Liver (tissue), 3 donors: ENCODE measurements around the gene ZMYND8.

Experiments
- EGR1 ChIP-seq, 2 donors: IDR thresholded peaks; 2 replicates each; pipeline ENCODE4 v1.6.1; 2016 to 2018; ENCODE audit warnings: antibody characterized with exemption in 2 of 2, low read depth in 2 of 2
- FOXA2 ChIP-seq: IDR thresholded peaks from 2 replicates; pipeline ENCODE4 v1.6.1; 2016; ENCODE audit warnings: antibody characterized with exemption
- GABPA ChIP-seq, 2 donors: IDR thresholded peaks in 1 of 2; conservative IDR thresholded peaks in 1 of 2; 2 replicates each; pipeline ENCODE4 v1.6.1; 2016; ENCODE audit warnings: antibody characterized with exemption in 2 of 2, mild to moderate bottlenecking in 1 of 2, moderate library complexity in 1 of 2
- HNF4A ChIP-seq, 2 donors: conservative IDR thresholded peaks; 2 replicates each; pipeline ENCODE4 v1.6.1; 2016; ENCODE audit warnings: antibody characterized with exemption in 2 of 2, mild to moderate bottlenecking in 2 of 2
- JUND ChIP-seq, 2 donors: IDR thresholded peaks; 2 replicates each; pipeline ENCODE4 v1.6.1; 2016; ENCODE audit warnings: antibody characterized with exemption in 2 of 2
- RAD21 ChIP-seq, 2 donors: IDR thresholded peaks; 2 replicates each; pipeline ENCODE4 v1.6.1; 2016; ENCODE audit warnings: antibody characterized with exemption in 2 of 2, mild to moderate bottlenecking in 2 of 2
- REST ChIP-seq: IDR thresholded peaks from 2 replicates; pipeline ENCODE4 v1.6.1; 2016; ENCODE audit warnings: antibody characterized with exemption, mild to moderate bottlenecking
- SP1 ChIP-seq: IDR thresholded peaks from 2 replicates; pipeline ENCODE4 v1.6.1; 2018; ENCODE audit warnings: antibody characterized with exemption, mild to moderate bottlenecking
- TAF1 ChIP-seq: conservative IDR thresholded peaks from 2 replicates; pipeline ENCODE4 v1.6.1; 2016; ENCODE audit warnings: antibody characterized with exemption, mild to moderate bottlenecking
- YY1 ChIP-seq: IDR thresholded peaks from 2 replicates; pipeline ENCODE4 v1.6.1; 2016; ENCODE audit warnings: antibody characterized with exemption, mild to moderate bottlenecking
- ZBTB33 ChIP-seq: IDR thresholded peaks from 2 replicates; pipeline ENCODE4 v1.6.1; 2016; ENCODE audit warnings: antibody characterized with exemption
- TF ChIP-seq, protein P1 (sequence below): fragments of 150-350 bp; IDR thresholded peaks from 2 replicates; pipeline ENCODE4 v1.5.1; 2017; ENCODE audit warnings: improper control_type of control experiment, low read depth, low read length; ENCODE audit not compliant: missing input control
- TF ChIP-seq, protein P2 (sequence below): IDR thresholded peaks from 2 replicates; pipeline ENCODE4 v1.6.1; 2016; ENCODE audit warnings: antibody characterized with exemption
- TF ChIP-seq, protein P3 (sequence below): IDR thresholded peaks from 2 replicates; pipeline ENCODE4 v1.6.1; 2016; ENCODE audit warnings: antibody characterized with exemption
- donor health status: healthy.
- donor health status: healthy.

- TF ChIP-seq, protein P1, sequence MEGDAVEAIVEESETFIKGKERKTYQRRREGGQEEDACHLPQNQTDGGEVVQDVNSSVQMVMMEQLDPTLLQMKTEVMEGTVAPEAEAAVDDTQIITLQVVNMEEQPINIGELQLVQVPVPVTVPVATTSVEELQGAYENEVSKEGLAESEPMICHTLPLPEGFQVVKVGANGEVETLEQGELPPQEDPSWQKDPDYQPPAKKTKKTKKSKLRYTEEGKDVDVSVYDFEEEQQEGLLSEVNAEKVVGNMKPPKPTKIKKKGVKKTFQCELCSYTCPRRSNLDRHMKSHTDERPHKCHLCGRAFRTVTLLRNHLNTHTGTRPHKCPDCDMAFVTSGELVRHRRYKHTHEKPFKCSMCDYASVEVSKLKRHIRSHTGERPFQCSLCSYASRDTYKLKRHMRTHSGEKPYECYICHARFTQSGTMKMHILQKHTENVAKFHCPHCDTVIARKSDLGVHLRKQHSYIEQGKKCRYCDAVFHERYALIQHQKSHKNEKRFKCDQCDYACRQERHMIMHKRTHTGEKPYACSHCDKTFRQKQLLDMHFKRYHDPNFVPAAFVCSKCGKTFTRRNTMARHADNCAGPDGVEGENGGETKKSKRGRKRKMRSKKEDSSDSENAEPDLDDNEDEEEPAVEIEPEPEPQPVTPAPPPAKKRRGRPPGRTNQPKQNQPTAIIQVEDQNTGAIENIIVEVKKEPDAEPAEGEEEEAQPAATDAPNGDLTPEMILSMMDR: no peak
- TF ChIP-seq ZBTB33 (no peak), SP1 (no peak), FOXA2 (no peak), REST (no peak), JUND (IDR thresholded peaks at IDR 0.05) (no peak), YY1 (no peak), EGR1 (IDR thresholded peaks at IDR 0.05; ENCODE audit: low read depth in 2 of 2) (no peak), HNF4A (conservative IDR thresholded peaks at IDR 0.05) (no peak), TAF1 (no peak), RAD21 (IDR thresholded peaks at IDR 0.05) (no peak), GABPA (IDR thresholded peaks at IDR 0.05 in 1 of 2, conservative IDR thresholded peaks at IDR 0.05 in 1 of 2) (no peak)
- TF ChIP-seq, protein P2, sequence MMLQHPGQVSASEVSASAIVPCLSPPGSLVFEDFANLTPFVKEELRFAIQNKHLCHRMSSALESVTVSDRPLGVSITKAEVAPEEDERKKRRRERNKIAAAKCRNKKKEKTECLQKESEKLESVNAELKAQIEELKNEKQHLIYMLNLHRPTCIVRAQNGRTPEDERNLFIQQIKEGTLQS: no peak
- TF ChIP-seq, protein P3, sequence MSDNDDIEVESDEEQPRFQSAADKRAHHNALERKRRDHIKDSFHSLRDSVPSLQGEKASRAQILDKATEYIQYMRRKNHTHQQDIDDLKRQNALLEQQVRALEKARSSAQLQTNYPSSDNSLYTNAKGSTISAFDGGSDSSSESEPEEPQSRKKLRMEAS: no peak
Measured at GRCh38 chr20:47224300-47224791, 132.2 kb downstream of the ZMYND8 start.
